Vagina (tissue), 2 donors: ENCODE results near the gene CCL13.

Source experiments
- POLR2AphosphoS5 ChIP-seq, 2 donors: sonication (generic); formaldehyde crosslinking; IDR thresholded peaks; one replicate each; pipeline ENCODE4 v1.9.0; 2017; ENCODE audit warnings: antibody characterized with exemption in 2 of 2, mild to moderate bottlenecking in 2 of 2, low read depth in 1 of 2; ENCODE audit not compliant: insufficient read depth in 1 of 2
- TF ChIP-seq, protein P1 (sequence below), 3 experiments: fragments of 450-650 bp in 2 of 3; fragments of 200-600 bp in 1 of 3; sonication (generic) in 1 of 3; IDR thresholded peaks; one replicate each; pipeline ENCODE4 v1.5.1; 2017 to 2019; ENCODE audit warnings: antibody characterized with exemption in 3 of 3, mild to moderate bottlenecking in 2 of 3, moderate library complexity in 2 of 3

DNA sequence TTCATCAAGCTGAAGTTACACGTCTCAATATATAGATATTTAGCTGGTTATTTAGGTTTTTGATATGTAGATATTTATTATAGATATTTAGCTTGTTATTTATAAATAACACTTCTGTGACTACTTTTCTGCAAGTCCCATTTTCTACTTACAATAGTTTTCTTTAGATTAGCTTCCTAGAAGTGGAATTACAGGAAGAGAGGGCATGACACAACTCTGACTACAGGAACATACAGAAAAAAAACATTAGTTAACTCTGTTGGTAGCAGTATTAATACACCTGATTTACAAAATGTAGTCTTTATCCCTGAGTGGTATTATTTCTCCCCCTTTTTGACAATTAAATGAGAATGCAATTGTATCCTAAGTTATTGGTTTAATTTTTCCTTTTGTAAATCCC is 28.0 kb downstream of the CCL13 start:
- no peak for TF ChIP-seq POLR2AphosphoS5 (IDR thresholded peaks at IDR 0.05; ENCODE audit: insufficient read depth in 1 of 2, low read depth in 1 of 2)
- TF ChIP-seq, protein P1, sequence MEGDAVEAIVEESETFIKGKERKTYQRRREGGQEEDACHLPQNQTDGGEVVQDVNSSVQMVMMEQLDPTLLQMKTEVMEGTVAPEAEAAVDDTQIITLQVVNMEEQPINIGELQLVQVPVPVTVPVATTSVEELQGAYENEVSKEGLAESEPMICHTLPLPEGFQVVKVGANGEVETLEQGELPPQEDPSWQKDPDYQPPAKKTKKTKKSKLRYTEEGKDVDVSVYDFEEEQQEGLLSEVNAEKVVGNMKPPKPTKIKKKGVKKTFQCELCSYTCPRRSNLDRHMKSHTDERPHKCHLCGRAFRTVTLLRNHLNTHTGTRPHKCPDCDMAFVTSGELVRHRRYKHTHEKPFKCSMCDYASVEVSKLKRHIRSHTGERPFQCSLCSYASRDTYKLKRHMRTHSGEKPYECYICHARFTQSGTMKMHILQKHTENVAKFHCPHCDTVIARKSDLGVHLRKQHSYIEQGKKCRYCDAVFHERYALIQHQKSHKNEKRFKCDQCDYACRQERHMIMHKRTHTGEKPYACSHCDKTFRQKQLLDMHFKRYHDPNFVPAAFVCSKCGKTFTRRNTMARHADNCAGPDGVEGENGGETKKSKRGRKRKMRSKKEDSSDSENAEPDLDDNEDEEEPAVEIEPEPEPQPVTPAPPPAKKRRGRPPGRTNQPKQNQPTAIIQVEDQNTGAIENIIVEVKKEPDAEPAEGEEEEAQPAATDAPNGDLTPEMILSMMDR (IDR thresholded peaks at IDR 0.05), result no peak
